ENCODE data around the gene RGS9.

Gene RGS9

DNA sequence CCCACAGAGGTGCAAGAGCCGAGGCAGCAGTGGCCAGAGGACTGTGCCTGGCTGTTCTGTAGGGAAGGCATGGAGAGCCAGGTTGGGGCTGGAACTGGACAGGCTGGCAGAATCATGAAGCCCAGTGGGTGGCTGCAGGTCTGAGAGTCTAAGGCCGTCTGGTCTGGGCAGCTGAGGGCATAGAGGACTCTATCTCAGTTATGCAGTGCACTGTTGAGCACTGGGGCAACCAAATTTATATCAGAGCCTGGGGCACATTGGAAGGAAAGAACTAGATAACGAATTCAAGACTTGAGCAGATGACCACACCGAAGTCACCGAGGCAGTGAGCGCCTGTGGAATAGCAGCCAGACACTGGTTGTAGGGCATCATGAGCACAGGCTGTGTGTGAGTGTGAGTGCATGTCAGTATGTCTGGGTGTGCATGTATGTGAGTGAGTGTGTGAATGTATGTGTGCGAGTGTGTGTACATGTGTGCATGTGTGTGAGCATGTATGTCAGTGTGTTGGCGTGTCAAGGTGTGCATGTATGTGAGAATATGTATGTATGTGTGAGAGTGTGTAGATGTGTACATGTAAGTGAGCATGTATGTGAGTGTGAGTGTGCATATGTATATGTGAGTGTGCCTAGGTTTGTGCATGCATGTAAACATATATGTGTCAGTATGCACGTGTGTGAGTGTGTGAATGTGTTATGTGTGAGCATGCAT is 37.0 kb downstream of the RGS9 start:
- TF ChIP-seq, protein P1, sequence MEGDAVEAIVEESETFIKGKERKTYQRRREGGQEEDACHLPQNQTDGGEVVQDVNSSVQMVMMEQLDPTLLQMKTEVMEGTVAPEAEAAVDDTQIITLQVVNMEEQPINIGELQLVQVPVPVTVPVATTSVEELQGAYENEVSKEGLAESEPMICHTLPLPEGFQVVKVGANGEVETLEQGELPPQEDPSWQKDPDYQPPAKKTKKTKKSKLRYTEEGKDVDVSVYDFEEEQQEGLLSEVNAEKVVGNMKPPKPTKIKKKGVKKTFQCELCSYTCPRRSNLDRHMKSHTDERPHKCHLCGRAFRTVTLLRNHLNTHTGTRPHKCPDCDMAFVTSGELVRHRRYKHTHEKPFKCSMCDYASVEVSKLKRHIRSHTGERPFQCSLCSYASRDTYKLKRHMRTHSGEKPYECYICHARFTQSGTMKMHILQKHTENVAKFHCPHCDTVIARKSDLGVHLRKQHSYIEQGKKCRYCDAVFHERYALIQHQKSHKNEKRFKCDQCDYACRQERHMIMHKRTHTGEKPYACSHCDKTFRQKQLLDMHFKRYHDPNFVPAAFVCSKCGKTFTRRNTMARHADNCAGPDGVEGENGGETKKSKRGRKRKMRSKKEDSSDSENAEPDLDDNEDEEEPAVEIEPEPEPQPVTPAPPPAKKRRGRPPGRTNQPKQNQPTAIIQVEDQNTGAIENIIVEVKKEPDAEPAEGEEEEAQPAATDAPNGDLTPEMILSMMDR (IDR thresholded peaks at IDR 0.05; ENCODE audit: insufficient read depth, low read depth, low read length, missing control alignments) = no peak
- no peak for DNase-seq (ENCODE audit: low read depth)
- no peak overlapping the region for H3K4me3 ChIP-seq (ENCODE audit: low read depth, low read length)

DNA sequence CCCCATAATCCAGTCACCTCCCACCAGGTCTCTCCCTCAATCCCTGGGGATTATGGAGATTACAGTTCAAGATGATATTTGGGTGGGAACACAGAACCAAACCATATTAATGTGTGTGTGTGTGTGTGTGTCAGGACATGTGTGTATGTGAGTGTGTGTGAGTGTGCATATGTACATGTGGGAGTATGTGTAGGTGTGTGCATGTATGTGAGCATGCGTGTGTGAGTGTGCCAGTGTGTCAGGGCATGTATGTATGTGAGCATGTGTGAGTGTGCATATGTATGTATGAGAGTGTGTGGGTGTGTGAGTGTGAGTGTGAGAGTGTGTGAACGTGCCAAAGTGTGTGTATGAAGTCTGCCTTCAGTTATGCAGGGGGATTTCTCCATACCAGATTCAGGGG is 37.8 kb downstream of the RGS9 start:
- DNase-seq (ENCODE audit: low read depth) = no peak

GRCh38 chr17:65175952-65176351 is 38.8 kb downstream of the RGS9 start:
- peak; percentile 18 for DNase-seq (ENCODE audit: low read depth)
- H3K4me3 ChIP-seq (ENCODE audit: low read depth, low read length) = no peak overlapping the region
- TF ChIP-seq, protein P1 (IDR thresholded peaks at IDR 0.05; ENCODE audit: insufficient read depth, low read depth, low read length, missing control alignments) = no peak

More for the DNA sequence above, 37.8 kb downstream of the RGS9 start:
- H3K4me3 ChIP-seq (ENCODE audit: low read depth, low read length) = no peak overlapping the region
- TF ChIP-seq, protein P1 (IDR thresholded peaks at IDR 0.05; ENCODE audit: insufficient read depth, low read depth, low read length, missing control alignments) = no peak

DNA sequence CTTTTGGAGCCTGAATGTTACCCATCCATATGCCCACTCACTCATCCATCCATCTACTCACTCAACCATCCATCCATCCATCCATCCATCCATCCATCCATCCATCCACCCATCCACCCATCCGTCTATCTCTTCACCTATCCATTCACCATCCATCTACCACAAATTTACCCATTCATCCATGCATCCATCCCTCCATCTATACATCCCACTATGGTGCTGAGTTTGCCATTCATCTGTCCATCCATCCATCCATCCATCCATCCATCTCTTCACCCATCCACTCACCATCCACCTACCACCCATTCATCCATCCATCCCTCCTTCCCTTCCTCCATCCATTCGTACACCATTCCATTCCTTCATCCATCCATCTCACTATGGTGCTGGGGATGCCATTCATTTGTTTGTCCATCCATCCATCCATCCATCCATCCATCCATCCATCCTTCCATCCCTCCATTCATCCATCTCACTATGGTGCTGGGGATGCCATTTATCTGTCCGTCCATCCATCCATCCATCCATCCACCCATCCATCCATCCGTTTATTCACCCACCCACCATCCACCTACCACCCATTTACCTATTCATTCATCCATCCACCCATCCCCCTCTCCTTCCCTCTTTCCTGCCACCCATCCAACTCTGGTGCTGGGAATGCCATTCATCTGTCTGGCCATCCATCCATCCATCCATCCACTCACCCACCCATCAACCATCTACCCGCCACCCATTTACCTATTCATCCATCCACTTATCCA is 39.7 kb downstream of the RGS9 start:
- DNase-seq (ENCODE audit: low read depth) = no peak
- no peak overlapping the region for H3K4me3 ChIP-seq (ENCODE audit: low read depth, low read length)
- TF ChIP-seq, protein P1 (IDR thresholded peaks at IDR 0.05; ENCODE audit: insufficient read depth, low read depth, low read length, missing control alignments) = no peak

GRCh38 chr17:65177901-65178300 is 40.7 kb downstream of the RGS9 start:
- H3K4me3 ChIP-seq (ENCODE audit: low read depth, low read length) = no peak overlapping the region
- TF ChIP-seq, protein P1 (IDR thresholded peaks at IDR 0.05; ENCODE audit: insufficient read depth, low read depth, low read length, missing control alignments) = no peak
- DNase-seq (ENCODE audit: low read depth) = peak; percentile 37

GRCh38 chr17:65180276-65180675 is 43.1 kb downstream of the RGS9 start:
- peak; percentile 64 for DNase-seq (ENCODE audit: low read depth)
- peak overlapping the region; percentile 45 for H3K4me3 ChIP-seq (ENCODE audit: low read depth, low read length)

DNA sequence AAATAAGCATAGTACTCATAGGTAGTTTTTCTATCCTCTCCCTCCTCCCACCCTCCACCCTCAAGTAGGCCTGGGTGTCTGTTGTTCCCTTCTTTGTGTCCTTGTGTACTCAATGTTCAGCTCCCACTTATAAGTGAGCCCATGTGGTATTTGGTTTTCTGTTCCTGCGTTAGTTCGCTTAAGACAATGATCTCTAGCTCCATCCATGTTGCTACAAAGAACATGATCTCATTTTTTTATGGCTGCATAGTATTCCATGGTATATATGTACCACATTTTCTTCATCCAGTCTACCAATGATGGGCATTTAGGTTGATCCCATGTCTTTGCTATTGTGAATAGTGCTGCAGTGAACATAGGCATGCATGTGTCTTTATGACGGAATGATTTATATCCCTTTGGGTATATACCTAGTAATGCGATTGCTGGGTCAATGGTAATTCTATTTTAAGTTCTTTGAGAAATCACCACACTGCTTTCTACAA is 43.6 kb downstream of the RGS9 start:
- H3K4me3 ChIP-seq (ENCODE audit: low read depth, low read length) = peak overlapping the region; percentile 45
- peak; percentile 17 for DNase-seq (ENCODE audit: low read depth)

All from GM12865 (cell line).